Lower leg skin (tissue), 3 donors: Measurements from ENCODE around the gene NFATC2.

Source experiments
- POLR2A ChIP-seq, 2 donors: fragments of 450-650 bp; IDR thresholded peaks; one replicate each; pipeline ENCODE4 v1.6.1; 2016 to 2017; ENCODE audit warnings: antibody characterized with exemption in 2 of 2, mild to moderate bottlenecking in 1 of 2, moderate library complexity in 1 of 2
- TF ChIP-seq, protein P1 (sequence below), 3 donors: fragments of 450-650 bp; IDR thresholded peaks; one replicate each; pipeline ENCODE4 v1.5.1; 2016; ENCODE audit warnings: antibody characterized with exemption in 3 of 3, mild to moderate bottlenecking in 3 of 3, moderate library complexity in 2 of 3

DNA sequence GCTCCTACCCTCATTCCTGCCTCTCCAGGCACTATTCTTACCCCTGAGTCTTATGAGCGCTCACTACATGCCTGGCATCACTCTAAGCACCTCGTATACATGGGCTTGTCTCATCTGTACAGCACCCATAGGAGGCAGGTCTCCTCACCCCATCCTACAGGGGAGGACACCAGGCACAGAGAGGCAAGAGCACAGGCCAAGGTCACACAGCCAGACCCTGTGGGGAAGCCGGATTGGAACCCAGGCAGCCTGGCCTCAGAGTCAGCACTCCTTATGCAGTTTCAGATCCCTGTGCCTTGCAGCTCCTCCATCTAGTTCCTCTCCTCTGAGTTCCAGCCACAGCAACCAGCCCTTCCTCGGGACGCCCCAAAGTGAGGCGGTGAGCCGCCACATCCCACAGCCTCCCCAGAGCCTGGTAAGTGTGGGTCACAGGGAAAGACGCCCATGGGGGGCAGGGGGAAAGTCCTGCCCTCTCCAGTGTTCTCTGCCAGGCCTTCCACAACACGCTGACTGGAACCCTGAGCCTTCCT, 103.3 kb downstream of the NFATC2 start:
- TF ChIP-seq, protein P1, sequence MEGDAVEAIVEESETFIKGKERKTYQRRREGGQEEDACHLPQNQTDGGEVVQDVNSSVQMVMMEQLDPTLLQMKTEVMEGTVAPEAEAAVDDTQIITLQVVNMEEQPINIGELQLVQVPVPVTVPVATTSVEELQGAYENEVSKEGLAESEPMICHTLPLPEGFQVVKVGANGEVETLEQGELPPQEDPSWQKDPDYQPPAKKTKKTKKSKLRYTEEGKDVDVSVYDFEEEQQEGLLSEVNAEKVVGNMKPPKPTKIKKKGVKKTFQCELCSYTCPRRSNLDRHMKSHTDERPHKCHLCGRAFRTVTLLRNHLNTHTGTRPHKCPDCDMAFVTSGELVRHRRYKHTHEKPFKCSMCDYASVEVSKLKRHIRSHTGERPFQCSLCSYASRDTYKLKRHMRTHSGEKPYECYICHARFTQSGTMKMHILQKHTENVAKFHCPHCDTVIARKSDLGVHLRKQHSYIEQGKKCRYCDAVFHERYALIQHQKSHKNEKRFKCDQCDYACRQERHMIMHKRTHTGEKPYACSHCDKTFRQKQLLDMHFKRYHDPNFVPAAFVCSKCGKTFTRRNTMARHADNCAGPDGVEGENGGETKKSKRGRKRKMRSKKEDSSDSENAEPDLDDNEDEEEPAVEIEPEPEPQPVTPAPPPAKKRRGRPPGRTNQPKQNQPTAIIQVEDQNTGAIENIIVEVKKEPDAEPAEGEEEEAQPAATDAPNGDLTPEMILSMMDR (IDR thresholded peaks at IDR 0.05) = no peak
- TF ChIP-seq POLR2A (IDR thresholded peaks at IDR 0.05) = no peak
